GOT3 (cell line): ENCODE results near the gene SERINC2.

ENCODE experiments used
- DNase-seq: peaks from one replicate; lab custom pipeline; 2025; ENCODE audit warnings: mixed read lengths; lab: John Stamatoyannopoulos, UW

Gene SERINC2

GRCh38 chr1:31412732-31413404 is at the start of gene SERINC2:
Gene SERINC2 (plus strand): TSS chr1:31413213. CDS start chr1:31413266, 53 bp downstream.
- DNase-seq, result no peak

GRCh38 chr1:31364561-31365250 is 48.3 kb upstream of the SERINC2 start:
- no peak for DNase-seq

GRCh38 chr1:31366796-31367195 is 46.2 kb upstream of the SERINC2 start:
- DNase-seq, result no peak

- no peak for DNase-seq
Observed at GRCh38 chr1:31368611-31369107, 44.4 kb upstream of the SERINC2 start.

GRCh38 chr1:31370021-31370420 is 43.0 kb upstream of the SERINC2 start:
- DNase-seq, result no peak

GRCh38 chr1:31370565-31370964 is 42.4 kb upstream of the SERINC2 start:
- DNase-seq, result no peak

- no peak for DNase-seq
Observed at GRCh38 chr1:31371121-31371959, 41.7 kb upstream of the SERINC2 start.

- DNase-seq, result no peak
Observed at GRCh38 chr1:31372051-31372450, 41.0 kb upstream of the SERINC2 start.

GRCh38 chr1:31372751-31373055 is 40.3 kb upstream of the SERINC2 start:
- no peak for DNase-seq

GRCh38 chr1:31373056-31373896 is 39.7 kb upstream of the SERINC2 start, which contains the start of gene FABP3:
Gene FABP3 (minus strand): TSS chr1:31373076. CDS start chr1:31373014, 62 bp downstream.
- no peak for DNase-seq

GRCh38 chr1:31373897-31374486 is 39.0 kb upstream of the SERINC2 start:
- DNase-seq, result no peak

GRCh38 chr1:31374511-31375196 is 38.4 kb upstream of the SERINC2 start:
- DNase-seq, result peak; percentile 31

GRCh38 chr1:31376375-31377134 is 36.5 kb upstream of the SERINC2 start:
- DNase-seq, result peak; percentile 54

- DNase-seq, result no peak
Observed at GRCh38 chr1:31377364-31377863, 35.6 kb upstream of the SERINC2 start.

GRCh38 chr1:31378001-31378400 is 35.0 kb upstream of the SERINC2 start:
- no peak for DNase-seq

- no peak for DNase-seq
Observed at GRCh38 chr1:31380181-31380580, 32.8 kb upstream of the SERINC2 start.

- DNase-seq, result peak; percentile 18
Observed at GRCh38 chr1:31381394-31382294, 31.4 kb upstream of the SERINC2 start.

- no peak for DNase-seq
Observed at GRCh38 chr1:31382379-31382989, 30.5 kb upstream of the SERINC2 start.
